ENCODE measurements around the gene GCNT4. TPM values are rescaled to one million over a fixed set of nuclear protein-coding genes. Genes with fewer than 3 reads are reported as not detected.

GCNT4 gene
- total RNA-seq, 1 experiment from 2014 or later = under 0.01 TPM

DNA sequence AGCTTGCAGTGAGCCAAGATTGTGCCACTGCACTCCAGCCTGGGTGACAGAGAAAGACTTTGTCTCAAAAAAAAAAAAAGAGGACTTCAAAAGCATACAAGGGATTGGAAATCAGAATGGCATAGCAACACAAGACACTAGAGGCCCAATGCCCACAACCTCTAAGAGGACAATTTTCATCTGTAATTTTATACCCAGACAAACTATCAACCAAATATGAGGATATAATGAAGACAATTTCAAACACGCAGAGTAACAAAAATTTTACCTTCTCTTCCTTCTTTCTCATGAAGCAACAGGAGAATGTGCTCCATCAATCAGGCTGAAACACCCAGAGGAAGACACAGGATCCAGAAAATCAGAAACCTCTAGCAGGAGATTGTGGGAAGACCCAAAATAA is 46.8 kb downstream of the GCNT4 start:
- Histone ChIP-seq H2AFZ (ENCODE audit: low read length) (no peak overlapping the region), H3K4me1 (ENCODE audit: insufficient read depth, low read length) (no peaks in the 10 kb centered on the region), H3K36me3 (ENCODE audit: low read depth, low read length) (no peaks in the 10 kb centered on the region), H3K27me3 (ENCODE audit: low read length) (no peaks in the 10 kb centered on the region), H3K79me2 (ENCODE audit: low read length) (no peaks in the 10 kb centered on the region), H3F3A (ENCODE audit: low read length, unreplicated experiment) (no peaks in the 10 kb centered on the region), H4K20me1 (ENCODE audit: low read length) (no peaks in the 10 kb centered on the region), H3K9ac (ENCODE audit: low read length) (no peak overlapping the region), H3K9me2 (replicated peaks; ENCODE audit: low read length) (no peaks in the 10 kb centered on the region), H3K9me3 (ENCODE audit: low read length) (no peaks in the 10 kb centered on the region), H3K27ac (ENCODE audit: low read length) (no peak overlapping the region), H3K4me2 (ENCODE audit: low read length) (no peak overlapping the region), H3K4me3 (ENCODE audit: low read length) (no peak overlapping the region)
- intact Hi-C loops (cut with micrococcal nuclease) = no loop called here
- ChIA-PET POLR2A (ENCODE audit: unreplicated experiment) (no interaction called here), CTCF (no interaction called here)
- DNase-seq = no peak
- BruUV-seq (replicated peaks) = no TSS peak
- no peak for ATAC-seq
- TF ChIP-seq EZH2phosphoT487 (IDR thresholded peaks at IDR 0.05; ENCODE audit: borderline replicate concordance, low read length) = no peak
- TF ChIP-seq EZH2 (IDR thresholded peaks at IDR 0.05; ENCODE audit: low read length, unreplicated experiment) = no peak
- TF ChIP-seq, protein P1, sequence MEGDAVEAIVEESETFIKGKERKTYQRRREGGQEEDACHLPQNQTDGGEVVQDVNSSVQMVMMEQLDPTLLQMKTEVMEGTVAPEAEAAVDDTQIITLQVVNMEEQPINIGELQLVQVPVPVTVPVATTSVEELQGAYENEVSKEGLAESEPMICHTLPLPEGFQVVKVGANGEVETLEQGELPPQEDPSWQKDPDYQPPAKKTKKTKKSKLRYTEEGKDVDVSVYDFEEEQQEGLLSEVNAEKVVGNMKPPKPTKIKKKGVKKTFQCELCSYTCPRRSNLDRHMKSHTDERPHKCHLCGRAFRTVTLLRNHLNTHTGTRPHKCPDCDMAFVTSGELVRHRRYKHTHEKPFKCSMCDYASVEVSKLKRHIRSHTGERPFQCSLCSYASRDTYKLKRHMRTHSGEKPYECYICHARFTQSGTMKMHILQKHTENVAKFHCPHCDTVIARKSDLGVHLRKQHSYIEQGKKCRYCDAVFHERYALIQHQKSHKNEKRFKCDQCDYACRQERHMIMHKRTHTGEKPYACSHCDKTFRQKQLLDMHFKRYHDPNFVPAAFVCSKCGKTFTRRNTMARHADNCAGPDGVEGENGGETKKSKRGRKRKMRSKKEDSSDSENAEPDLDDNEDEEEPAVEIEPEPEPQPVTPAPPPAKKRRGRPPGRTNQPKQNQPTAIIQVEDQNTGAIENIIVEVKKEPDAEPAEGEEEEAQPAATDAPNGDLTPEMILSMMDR (conservative IDR thresholded peaks at IDR 0.05; ENCODE audit: low read depth, low read length) = no peak

Other genes starting within 250 kb of the GCNT4 start
- 10.6 and 11.2 TPM in 2 replicates for gene FAM169A, start 186.2 kb downstream of the GCNT4 start, total RNA-seq (2014; rRNA removed)
- gene ANKRD31, start 184.3 kb upstream of the GCNT4 start, total RNA-seq (2014; rRNA removed) = 0.12 and 0.26 TPM in 2 replicates